Anterior cingulate cortex (tissue), 58 donors: ENCODE results near the gene ABCA7.

Source experiments
- DNase-seq, 58 donors: peaks; one replicate each; lab custom pipeline; 2025; lab: John Stamatoyannopoulos, UW

The ABCA7 gene

DNA sequence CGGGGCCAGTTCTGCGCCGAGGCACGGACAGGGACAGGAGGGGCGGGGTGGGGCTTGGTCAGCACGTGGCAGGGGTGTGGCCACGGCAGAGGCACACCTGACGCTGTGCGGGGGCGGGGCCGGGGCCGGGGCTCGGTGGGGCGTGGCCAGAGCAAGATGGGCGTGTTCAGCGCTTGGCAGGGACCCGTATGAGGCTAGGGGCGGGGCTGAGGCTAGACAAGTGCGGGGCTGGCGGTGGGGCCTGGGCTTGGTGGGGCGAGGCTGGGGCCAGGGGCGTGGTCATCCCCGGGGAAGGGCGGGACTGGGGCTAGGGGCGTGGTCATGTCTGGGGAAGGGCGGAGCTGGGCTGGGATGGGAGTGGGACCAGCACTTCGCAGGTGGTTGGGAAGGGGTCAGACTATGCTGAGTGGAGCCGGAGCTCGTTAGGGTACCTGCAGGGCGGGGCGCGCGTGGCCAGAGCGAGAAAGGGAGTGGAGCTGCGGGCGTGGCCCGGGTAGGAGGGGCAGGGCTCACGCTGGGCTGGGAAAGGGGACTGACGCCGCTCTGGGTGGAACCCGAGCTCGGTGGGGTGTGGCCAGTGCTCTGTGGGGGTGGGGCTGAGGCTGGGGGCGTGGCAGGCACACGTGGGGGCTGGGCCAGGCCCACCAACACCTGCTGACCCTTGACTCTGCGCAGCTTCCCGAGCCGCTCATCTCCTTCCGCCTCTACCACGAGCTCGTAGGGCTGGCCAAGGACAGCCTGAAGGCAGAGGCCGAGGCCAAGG, 42.4 kb downstream of the ABCA7 start:
- peak in 1 of 58 donors; percentile 69 for DNase-seq

DNA sequence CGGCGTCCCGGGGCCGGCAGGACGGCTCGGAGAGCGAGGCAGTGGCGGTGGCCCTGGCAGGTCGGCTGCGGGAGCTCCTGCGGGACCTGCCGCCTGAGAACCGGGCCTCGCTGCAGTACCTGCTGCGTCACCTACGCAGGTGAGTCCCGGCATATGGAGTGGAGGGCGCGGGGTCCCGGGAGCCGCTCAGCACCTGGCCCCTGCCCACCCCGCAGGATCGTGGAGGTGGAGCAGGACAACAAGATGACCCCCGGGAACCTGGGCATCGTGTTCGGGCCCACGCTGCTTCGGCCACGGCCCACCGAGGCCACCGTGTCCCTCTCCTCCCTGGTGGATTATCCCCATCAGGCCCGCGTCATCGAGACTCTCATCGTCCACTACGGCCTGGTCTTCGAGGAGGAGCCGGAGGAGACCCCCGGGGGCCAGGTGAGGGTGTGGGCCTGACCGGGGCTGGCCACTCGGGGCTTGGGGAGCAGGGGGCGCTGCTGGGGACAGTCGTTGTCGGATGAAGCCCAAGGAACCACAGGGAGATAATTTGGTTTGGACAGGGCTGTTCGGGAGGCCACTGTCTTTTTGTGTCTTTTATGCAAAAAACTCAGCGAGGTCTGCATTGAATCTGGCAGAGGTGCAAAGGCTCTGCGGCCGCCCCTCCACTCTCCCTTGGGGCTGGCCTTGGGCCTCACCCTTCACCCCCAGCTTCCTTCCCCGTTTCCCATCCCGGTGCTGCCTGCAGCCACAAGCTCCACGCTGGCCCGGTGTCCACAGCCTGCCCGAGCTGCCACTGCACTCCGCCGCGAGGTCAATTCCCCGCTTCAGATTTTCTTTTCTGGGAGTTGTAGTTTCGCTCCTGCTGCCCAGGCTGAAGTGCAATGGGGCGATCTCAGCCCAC, 43.3 kb downstream of the ABCA7 start:
- DNase-seq = no peak

DNA sequence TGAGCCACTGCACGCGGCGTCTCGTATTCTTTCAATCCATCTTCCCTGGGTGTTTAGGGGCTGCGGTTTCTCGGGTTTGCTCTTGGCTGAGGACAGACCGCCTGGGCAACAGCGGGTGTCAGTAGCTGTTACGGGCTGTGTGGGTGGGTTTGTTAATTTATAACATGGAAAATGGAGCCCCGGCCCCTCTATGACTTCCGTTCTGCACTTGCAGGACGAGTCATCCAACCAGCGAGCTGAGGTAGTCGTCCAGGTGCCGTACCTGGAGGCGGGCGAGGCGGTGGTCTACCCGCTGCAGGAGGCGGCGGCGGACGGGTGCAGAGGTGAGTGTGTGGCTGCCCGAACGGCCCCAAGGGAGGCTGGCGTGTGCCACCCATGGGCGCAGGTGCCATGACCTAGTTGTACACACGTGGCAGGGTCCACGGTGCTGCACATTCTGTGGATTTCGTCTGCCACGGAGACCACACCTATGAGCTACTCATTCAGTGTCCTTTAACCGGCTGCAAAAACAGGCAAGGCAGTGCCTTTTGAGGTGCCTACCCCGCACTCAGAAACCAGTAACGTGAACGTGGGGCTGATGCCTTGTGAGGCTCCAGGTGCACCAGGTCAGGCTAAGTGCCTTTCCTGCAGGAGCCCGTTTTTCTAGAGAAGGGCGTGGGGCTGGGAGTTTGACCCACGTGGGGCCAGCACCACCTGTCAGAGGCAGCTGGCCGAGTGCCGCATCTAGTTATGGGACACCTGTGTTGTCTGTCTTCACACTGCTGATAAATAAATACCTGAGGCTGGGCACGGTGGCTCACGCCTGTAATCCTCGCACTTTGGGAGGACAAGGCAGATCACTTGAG, 44.3 kb downstream of the ABCA7 start:
- no peak for DNase-seq

DNA sequence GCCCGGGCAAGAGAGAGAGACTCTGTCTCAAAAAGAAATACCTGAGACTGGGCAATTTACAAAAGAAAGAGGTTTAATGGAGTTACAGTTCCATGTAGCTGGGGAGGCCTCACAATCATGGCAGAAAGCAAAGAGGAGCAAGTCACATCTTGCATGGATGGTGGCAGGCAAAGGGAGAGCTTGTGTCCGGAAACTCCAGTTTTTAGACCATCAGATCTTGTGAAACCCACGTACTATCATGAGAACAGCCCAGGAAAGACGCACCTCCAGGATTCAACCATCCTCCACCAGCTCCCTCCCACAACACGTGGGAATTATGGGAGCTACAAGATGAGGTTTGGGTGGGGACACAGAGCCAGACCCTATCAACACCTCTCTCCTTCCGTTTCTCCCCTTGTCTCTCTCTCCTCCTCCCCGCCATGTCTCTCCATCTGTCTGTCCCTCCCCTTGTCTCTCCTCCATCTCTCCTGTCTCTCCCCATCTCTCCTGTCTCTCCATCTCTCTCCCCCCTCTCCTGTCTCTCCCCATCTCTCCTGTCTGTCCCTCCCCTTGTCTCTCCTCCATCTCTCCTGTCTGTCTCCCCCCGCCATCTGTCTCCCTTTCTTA, 45.2 kb downstream of the ABCA7 start:
- no peak for DNase-seq

DNA sequence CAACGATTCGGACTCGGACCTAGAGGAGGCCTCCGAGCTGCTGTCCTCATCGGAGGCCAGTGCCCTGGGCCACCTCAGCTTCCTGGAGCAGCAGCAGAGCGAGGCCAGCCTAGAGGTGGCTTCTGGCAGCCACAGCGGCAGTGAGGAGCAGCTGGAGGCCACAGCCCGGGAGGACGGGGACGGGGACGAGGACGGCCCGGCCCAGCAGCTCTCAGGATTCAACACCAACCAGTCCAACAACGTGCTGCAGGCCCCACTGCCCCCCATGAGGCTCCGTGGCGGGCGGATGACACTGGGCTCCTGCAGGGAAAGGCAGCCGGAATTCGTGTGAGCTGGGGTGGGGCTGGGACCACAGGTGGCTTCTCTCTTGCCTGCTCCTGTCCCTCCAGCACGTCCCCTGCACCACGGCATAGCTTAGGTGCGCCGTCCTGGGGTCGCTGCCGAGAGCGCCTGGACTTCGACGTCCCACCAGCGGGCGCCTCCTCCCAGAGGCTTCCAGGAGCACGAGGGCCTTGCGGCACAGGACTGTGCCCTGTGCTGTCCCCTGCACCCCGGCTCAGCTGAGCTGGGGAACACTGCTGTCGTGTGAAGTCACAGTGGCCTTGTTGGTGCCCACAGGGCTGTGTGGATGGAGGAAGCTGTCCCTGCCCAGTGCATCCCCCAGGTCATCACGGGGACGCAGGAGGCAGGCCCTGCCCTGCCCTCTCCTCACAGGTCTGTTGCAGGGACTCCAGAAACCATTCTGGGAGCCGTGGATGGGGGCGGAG, 46.0 kb downstream of the ABCA7 start:
- no peak for DNase-seq

DNA sequence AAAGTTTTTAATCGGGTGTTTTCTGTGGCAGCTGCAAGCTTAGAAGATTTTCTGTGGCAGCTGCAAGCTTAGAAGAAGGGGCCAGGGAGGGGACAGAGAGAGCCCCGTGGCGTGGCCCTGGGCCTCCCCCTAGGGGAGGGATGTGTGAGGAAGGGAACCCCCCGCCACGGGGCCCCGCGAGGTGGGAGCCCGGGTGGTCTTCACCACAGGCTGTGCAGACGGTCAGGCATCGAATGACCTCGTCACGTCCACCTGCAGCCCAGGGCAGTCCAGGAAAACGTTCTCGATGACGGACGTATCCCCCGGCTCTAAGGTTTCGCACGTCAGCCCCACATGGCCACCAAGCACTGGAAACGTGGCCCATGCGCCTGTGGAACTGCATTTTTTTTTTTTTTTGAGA, 46.7 kb downstream of the ABCA7 start:
- no peak for DNase-seq

DNA sequence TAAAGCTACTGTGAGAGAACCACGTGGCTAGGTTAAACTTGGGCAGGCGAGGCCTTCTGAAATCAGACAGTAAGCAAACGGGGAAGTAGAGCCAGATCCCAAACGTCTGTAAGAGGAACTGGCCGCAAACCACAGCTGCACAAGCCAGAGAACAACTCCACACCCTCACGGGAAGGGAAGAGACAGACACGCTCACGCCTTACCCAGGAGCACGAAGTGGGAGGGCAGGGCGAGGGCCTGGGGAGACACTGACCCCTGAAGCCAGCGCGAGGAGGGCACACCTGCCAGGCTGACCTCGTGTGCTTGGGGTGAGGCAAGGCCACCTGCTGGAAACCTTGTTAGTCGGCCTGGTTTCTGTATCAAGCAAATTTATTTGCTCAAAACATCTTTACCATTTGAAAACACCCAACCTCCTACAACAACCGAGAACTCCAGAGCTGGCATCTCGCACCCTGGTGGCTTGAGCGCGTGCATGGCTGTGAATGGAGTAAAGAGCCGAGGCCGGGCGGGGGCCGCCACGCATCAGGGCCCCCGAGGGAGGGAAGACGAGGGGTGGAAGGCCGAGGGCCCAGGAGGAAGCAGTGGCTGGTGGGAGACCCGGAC, 48.0 kb downstream of the ABCA7 start:
- DNase-seq = peak in 20 of 58 donors; percentile 7 to 66 (median 31)

DNA sequence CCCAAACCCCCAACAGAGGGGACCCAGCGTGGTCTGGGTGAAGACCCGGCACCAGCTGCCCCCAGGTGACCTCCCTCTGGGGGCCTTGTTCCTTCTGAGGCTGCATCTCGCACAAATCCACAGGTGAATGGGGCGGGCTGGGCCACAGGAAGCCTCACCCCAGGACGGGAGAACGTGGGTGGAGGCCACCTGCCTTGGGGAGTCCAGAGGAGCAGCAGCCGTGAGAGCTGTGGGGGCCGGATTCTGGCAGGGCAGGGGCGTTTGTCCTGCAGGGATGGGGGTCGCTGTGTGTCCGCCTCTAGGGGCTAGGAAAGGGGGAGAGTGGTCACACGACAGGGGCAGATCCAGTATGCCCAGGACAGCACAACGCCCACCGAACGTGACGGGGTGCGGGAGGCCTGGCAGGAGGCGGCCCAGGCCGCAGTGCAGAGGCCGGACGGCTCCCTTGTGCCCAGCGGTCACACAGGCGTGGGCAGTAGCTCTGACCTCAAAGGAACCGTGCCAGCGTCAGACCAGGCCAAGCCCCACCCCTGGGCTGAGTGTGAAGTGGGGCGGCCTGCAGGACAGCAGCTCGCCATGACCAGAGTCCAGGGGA, 48.6 kb downstream of the ABCA7 start:
- peak in 1 of 58 donors; percentile 21 for DNase-seq

DNA sequence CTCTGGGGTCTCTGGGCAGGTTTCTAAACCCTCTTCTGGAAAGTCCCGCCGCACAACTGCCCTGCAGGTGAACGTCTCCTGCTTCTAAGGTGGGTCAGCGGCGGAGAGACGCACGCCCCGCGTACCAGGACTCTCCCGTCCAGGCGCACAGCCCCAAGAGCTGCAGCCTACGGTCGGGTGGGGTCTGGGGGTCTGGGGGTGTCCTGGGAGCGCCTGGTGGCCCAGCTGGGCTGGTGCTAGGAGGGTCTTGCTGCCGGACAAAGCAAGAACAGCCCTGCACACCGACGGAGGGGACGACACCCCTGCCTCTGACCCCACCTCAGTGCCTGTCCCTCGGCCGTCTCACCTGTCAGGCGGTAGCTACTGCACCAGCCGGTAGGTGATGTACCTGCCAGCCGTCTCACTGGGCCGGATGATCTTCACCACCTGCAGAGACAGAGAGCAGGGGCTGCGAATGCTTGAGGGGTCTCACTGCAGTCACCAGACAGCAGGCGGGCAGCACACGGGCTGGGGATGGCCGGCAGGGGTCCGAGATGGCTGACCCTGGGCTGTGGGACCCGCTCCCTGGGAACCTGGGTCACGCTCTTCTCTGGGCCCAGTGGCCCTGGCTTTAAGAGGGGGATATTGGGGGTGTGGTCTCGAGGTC, 49.3 kb downstream of the ABCA7 start:
- DNase-seq = no peak

DNA sequence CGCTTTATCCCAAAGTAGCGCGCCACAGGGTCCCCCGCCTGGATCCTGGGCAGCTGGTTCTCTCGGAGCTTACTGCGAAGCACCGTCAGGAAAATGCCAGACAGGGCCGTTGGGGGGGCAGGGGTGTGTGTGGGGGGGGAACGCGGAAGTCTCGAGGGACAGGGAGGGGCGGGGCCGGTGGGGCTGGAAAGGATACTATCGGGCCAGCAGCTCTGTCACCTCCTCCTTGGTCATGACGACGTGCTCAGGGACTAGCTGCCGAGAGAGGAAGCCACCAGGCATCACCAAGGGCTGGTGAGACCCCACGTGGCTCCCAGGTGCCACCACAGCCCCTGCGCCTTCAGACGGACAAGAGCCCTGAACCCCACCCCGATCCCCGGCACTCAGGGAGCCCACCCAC, 50.0 kb downstream of the ABCA7 start:
- no peak for DNase-seq

DNA sequence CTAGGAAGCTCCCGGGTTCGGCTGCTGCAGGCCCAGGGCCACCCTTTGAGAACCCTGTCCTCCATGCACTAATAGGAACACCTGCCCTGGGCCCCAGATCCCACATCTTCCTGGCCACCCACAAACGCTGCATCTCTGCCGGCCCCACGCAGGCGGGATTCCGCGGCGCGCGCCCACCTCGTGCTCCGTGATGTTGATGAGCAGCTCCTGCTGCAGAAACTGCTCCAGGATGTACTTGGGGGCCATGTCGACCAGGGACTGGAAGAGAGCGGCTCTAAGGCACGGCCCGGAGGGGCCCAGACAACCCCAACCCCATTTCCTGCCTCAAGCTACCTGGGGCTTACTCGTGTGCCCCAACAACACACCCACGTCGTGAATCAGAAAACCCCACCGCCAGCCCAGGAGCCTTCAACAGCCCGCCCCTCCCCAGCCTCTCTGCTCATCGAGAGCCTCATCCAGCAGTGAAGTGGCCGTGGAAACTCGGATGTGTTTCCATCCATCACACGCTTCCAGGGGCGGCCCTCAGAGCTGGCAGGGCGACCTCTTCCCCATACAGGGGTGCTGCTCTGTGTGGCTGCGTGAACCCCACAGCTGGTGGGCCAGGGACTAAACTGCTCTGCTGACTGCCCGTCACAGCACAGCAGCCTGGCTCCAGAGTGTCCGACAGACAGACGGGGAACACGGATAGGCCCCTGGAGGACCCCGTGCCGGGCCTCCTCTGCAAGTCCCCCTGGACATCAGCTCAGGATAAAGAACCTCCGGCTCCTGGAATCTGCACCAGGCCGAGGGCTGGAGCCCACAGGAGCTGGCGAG, 51.0 kb downstream of the ABCA7 start:
- no peak for DNase-seq

DNA sequence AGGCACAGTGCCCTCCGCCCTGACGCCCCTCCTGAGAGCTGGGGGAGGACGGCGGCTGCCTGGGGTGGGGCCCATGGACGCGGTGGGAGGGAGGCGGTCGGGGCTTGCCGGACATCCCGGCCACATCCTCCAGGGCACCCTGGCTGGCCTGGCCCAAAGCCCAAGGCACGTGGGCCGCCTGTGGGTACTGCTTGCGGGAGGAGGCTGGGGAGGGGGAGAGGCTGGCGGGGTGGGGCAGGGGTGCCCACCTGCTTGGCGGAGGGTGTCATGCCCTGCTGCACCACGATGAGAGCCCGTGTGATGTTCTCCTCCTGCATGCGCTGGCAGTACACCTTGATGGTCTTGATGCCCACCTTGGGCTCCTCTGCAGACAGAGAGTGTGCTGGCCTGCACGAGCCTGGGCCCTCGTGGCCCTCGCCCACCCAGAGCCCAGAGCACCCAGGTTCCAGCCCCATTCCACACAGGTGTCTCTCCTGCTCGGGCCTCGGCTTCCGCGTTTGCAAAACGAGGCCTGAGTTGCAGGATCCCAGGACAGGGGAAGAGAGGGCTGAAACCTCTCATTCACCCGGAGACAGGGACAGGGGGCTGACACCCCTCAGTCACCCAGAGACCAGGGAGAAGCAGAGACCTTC, 51.8 kb downstream of the ABCA7 start:
- DNase-seq = no peak

DNA sequence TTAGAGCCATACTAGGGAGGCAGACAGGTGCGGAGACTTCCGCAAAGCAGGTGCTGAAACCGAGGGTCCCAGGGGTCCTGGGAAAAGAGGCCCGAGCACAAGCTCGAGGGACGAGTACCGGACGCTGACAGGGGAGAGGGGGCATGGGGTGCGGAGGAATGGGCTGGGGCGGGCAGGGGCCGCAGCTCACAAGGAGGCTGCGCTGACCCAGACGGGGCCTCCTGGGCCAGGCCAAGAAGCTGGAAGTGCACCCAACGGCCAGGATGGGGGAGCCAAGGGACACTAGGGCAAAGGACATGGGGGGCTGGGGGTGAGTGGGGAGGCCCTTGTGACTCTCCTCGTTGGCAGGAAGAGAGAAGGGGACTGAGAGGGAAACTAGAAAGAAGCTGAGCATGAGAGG, 53.4 kb downstream of the ABCA7 start:
- no peak for DNase-seq

DNA sequence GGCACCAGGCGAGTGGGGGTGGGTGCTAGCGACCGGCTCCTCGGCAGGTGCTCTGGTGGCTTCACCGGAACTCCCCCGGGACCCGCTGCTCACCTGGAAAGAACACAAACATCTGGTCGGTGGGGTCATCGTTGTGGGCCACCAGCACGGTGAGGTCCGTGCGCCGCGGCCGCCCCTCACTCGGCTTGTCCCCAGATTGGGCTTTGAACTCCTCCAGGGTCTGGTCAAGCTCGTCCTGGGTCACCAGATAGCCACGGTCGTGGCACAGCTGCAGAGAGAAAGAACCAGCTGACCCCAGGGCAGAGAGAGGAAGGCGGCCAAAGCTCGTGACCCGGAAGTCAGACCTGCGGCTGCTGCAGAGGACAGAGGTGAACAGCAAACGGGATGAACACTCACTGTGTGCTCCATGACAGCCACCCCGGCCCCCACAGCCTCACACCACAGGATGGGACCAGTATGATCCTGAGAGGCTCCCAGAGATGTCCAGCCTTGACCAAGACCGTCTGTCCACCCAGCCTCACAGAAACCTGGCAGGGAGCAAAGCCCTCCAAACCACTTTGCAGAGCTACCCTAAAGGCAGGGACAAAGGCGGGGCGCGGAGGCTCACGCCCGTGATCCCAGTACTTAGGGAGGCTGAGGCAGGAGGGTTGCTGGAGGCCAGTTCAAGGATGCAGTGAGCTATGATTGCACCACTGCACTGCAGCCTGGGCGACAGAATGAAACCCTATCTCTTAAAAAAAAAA, 54.1 kb downstream of the ABCA7 start:
- DNase-seq = no peak

DNA sequence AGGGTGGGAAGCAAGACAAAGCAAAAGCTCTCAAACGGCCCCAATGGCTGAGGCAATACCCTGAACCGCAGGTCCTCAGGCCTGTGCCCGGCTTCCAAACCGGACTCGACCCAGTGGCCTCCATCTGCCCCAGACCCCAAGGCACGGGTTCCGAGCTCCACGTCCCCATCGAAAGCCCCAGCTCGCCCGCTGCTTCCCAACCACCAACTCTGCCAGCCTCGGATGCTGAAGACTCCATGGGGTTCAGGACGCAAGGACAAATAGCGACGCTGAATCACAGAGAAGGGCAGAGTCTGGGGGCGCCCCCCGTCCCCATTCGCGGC, 54.7 kb downstream of the ABCA7 start:
- no peak for DNase-seq

DNA sequence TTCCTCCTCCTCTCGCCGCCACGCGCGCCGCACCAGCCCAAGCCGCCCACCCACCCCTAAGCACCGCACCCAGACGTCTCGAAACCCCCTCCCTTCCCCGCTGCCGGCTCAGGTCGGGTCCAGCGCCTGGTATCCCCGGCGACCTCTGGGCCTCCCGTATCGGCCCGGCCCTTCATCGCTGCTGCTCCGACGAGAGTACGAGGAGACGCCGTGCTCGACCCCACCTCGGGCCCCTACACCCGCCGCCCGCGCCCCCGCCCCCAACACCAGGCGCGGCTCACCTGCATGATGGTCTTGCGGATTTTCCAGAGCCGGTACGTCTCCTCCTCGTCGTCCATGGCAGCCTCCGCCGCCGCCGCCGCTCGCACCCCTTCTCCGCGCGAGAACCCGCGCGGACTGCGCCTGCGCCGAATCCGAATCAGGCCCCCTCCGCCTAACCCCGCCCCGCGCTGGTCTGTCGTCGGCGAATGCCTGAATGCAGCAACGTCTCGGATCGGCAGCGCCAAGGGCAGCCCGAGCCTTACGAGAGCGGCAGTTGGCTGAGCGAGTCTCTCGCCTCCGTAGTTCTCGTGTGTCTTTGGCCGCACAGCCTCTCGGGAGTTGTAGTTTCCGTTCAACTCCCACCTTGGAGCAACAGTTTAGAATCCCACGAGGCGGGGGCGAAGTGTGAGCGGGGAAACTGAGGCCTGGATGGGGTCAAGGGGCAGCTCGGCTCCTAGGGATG, 55.2 kb downstream of the ABCA7 start, which contains the start of gene POLR2E:
TSS of gene POLR2E (minus strand) at position 398 of the 724 bp plus-strand sequence. CDS start at position 338, 60 bp downstream.
- DNase-seq = peak; percentile 85 to 99 (median 98)
